Stimulated activated naive CD8-positive, alpha-beta T cell treated with anti-CD3 and anti-CD28 coated beads, Interleukin-15, Interleukin-2, amounts not matched to agents 100 ng/mL and 50 ng/mL, for 24 hours (primary cell): ENCODE data around the gene OSBPL2.

Experiments
- H3K27ac Mint-ChIP-seq: one replicate; pipeline ENCODE4 v1.8.0; 2021; ENCODE audit warnings: mild to moderate bottlenecking, mixed read lengths
- H3K27me3 Mint-ChIP-seq: one replicate; pipeline ENCODE4 v1.8.0; 2021; ENCODE audit warnings: mixed read lengths
- H3K36me3 Mint-ChIP-seq: one replicate; pipeline ENCODE4 v1.8.0; 2021; ENCODE audit warnings: low read depth, mixed read lengths
- H3K4me1 Mint-ChIP-seq: one replicate; pipeline ENCODE4 v1.8.0; 2021; ENCODE audit warnings: low read depth, mixed read lengths
- H3K4me3 Mint-ChIP-seq: one replicate; pipeline ENCODE4 v1.8.0; 2021; ENCODE audit warnings: mild to moderate bottlenecking, mixed read lengths
- H3K9me3 Mint-ChIP-seq: one replicate; pipeline ENCODE4 v1.8.0; 2021; ENCODE audit warnings: mixed read lengths

The OSBPL2 gene

GRCh38 chr20:62244644-62245108 is 6.4 kb downstream of the OSBPL2 start:
- Mint-ChIP-seq H3K27ac (no peak overlapping the region), H3K27me3 (no peaks in the 10 kb centered on the region), H3K4me1 (peaks cover 27% of the 10 kb centered on the region), H3K36me3 (peaks cover 4% of the 10 kb centered on the region), H3K4me3 (no peak overlapping the region), H3K9me3 (no peaks in the 10 kb centered on the region)

GRCh38 chr20:62245911-62246280 is 7.6 kb downstream of the OSBPL2 start:
- Mint-ChIP-seq H3K27ac (no peak overlapping the region), H3K4me3 (no peak overlapping the region), H3K36me3 (peaks cover 4% of the 10 kb centered on the region), H3K4me1 (peaks cover 22% of the 10 kb centered on the region), H3K27me3 (no peaks in the 10 kb centered on the region), H3K9me3 (no peaks in the 10 kb centered on the region)

GRCh38 chr20:62246431-62246830 is 8.1 kb downstream of the OSBPL2 start:
- peaks cover 22% of the 10 kb centered on the region for H3K4me1 Mint-ChIP-seq

GRCh38 chr20:62246872-62247652 is 8.7 kb downstream of the OSBPL2 start:
- H3K4me1 Mint-ChIP-seq = peaks cover 22% of the 10 kb centered on the region
- H3K4me3 Mint-ChIP-seq = no peak overlapping the region
- H3K9me3 Mint-ChIP-seq = no peaks in the 10 kb centered on the region
- H3K27ac Mint-ChIP-seq = no peak overlapping the region
- no peaks in the 10 kb centered on the region for H3K27me3 Mint-ChIP-seq
- H3K36me3 Mint-ChIP-seq = no peaks in the 10 kb centered on the region

More at GRCh38 chr20:62246431-62246830, 8.1 kb downstream of the OSBPL2 start:
- H3K4me3 Mint-ChIP-seq = no peak overlapping the region
- peaks cover under 1% of the 10 kb centered on the region for H3K36me3 Mint-ChIP-seq
- H3K27me3 Mint-ChIP-seq = no peaks in the 10 kb centered on the region
- H3K9me3 Mint-ChIP-seq = no peaks in the 10 kb centered on the region
- no peak overlapping the region for H3K27ac Mint-ChIP-seq

- Mint-ChIP-seq H3K27me3 (no peaks in the 10 kb centered on the region), H3K36me3 (no peaks in the 10 kb centered on the region), H3K4me3 (no peak overlapping the region), H3K9me3 (no peaks in the 10 kb centered on the region), H3K27ac (no peak overlapping the region), H3K4me1 (peaks cover 17% of the 10 kb centered on the region)
These were observed 10.7 kb downstream of the OSBPL2 start for GRCh38 chr20:62248890-62249560.

- no peaks in the 10 kb centered on the region for H3K36me3 Mint-ChIP-seq
- H3K27me3 Mint-ChIP-seq = no peaks in the 10 kb centered on the region
- H3K9me3 Mint-ChIP-seq = no peaks in the 10 kb centered on the region
- H3K4me1 Mint-ChIP-seq = peaks cover 9% of the 10 kb centered on the region
- H3K27ac Mint-ChIP-seq = no peak overlapping the region
- no peak overlapping the region for H3K4me3 Mint-ChIP-seq
These were observed 14.1 kb downstream of the OSBPL2 start for GRCh38 chr20:62252342-62252966.

GRCh38 chr20:62253398-62253797 is 15.1 kb downstream of the OSBPL2 start:
- Mint-ChIP-seq H3K36me3 (no peaks in the 10 kb centered on the region), H3K27ac (no peak overlapping the region), H3K4me3 (no peak overlapping the region), H3K27me3 (no peaks in the 10 kb centered on the region), H3K9me3 (no peaks in the 10 kb centered on the region), H3K4me1 (peaks cover 9% of the 10 kb centered on the region)

GRCh38 chr20:62254021-62254724 is 15.9 kb downstream of the OSBPL2 start:
- no peaks in the 10 kb centered on the region for H3K9me3 Mint-ChIP-seq
- H3K36me3 Mint-ChIP-seq = no peaks in the 10 kb centered on the region
- H3K27ac Mint-ChIP-seq = no peak overlapping the region
- H3K4me3 Mint-ChIP-seq = no peak overlapping the region
- H3K4me1 Mint-ChIP-seq = peaks cover 9% of the 10 kb centered on the region
- H3K27me3 Mint-ChIP-seq = no peaks in the 10 kb centered on the region

- no peak overlapping the region for H3K27ac Mint-ChIP-seq
- H3K27me3 Mint-ChIP-seq = no peaks in the 10 kb centered on the region
- no peaks in the 10 kb centered on the region for H3K9me3 Mint-ChIP-seq
- no peak overlapping the region for H3K4me3 Mint-ChIP-seq
- H3K36me3 Mint-ChIP-seq = peaks cover 3% of the 10 kb centered on the region
- H3K4me1 Mint-ChIP-seq = peaks cover 4% of the 10 kb centered on the region
These were observed 17.7 kb downstream of the OSBPL2 start for GRCh38 chr20:62255976-62256375.

GRCh38 chr20:62258499-62259293 is 20.4 kb downstream of the OSBPL2 start:
- Mint-ChIP-seq H3K9me3 (no peaks in the 10 kb centered on the region), H3K27ac (no peak overlapping the region), H3K4me1 (no peaks in the 10 kb centered on the region), H3K4me3 (no peak overlapping the region), H3K36me3 (peaks cover 12% of the 10 kb centered on the region), H3K27me3 (no peaks in the 10 kb centered on the region)

- H3K4me1 Mint-ChIP-seq = no peaks in the 10 kb centered on the region
- no peaks in the 10 kb centered on the region for H3K9me3 Mint-ChIP-seq
- no peaks in the 10 kb centered on the region for H3K27me3 Mint-ChIP-seq
- no peak overlapping the region for H3K27ac Mint-ChIP-seq
- no peak overlapping the region for H3K4me3 Mint-ChIP-seq
- peaks cover 13% of the 10 kb centered on the region for H3K36me3 Mint-ChIP-seq
These were observed 20.9 kb downstream of the OSBPL2 start for GRCh38 chr20:62259294-62259565.

GRCh38 chr20:62262064-62262463 is 23.7 kb downstream of the OSBPL2 start:
- H3K36me3 Mint-ChIP-seq = peaks cover 34% of the 10 kb centered on the region
- H3K4me1 Mint-ChIP-seq = no peaks in the 10 kb centered on the region
- no peaks in the 10 kb centered on the region for H3K9me3 Mint-ChIP-seq
- H3K27me3 Mint-ChIP-seq = no peaks in the 10 kb centered on the region
- no peak overlapping the region for H3K4me3 Mint-ChIP-seq
- no peak overlapping the region for H3K27ac Mint-ChIP-seq

GRCh38 chr20:62263396-62263795 is 25.1 kb downstream of the OSBPL2 start:
- H3K27ac Mint-ChIP-seq = no peak overlapping the region
- H3K4me1 Mint-ChIP-seq = no peaks in the 10 kb centered on the region
- peaks cover 34% of the 10 kb centered on the region for H3K36me3 Mint-ChIP-seq
- H3K4me3 Mint-ChIP-seq = no peak overlapping the region
- H3K9me3 Mint-ChIP-seq = no peaks in the 10 kb centered on the region
- no peaks in the 10 kb centered on the region for H3K27me3 Mint-ChIP-seq

GRCh38 chr20:62265365-62265764 is 27.0 kb downstream of the OSBPL2 start:
- Mint-ChIP-seq H3K4me1 (no peaks in the 10 kb centered on the region), H3K9me3 (no peaks in the 10 kb centered on the region), H3K4me3 (no peak overlapping the region), H3K27me3 (no peaks in the 10 kb centered on the region), H3K36me3 (peaks cover 32% of the 10 kb centered on the region), H3K27ac (no peak overlapping the region)
